Occipital lobe (tissue), 3 donors: Measurements from ENCODE around the gene ARHGAP11A. TPM values are rescaled to one million over a fixed set of nuclear protein-coding genes. Genes with fewer than 3 reads are reported as not detected.

Experiments used
- DNase-seq: peaks from one replicate; lab custom pipeline; 2025; lab: John Stamatoyannopoulos, UW
- small RNA-seq: library from RNA; depleted of rRNA; stranded (forward); fragments of <200 nt; gene quantifications from one replicate; pipeline ENCODE3, GENCODE V24; 2014
- total RNA-seq: library from RNA; depleted of rRNA; stranded (reverse); fragments of >200 nt; gene quantifications from one replicate; pipeline ENCODE4 v1.2.3, GENCODE V29; 2014

ARHGAP11A gene
- total RNA-seq, 1 donor from 2014 or later, result 12.6 TPM

DNA sequence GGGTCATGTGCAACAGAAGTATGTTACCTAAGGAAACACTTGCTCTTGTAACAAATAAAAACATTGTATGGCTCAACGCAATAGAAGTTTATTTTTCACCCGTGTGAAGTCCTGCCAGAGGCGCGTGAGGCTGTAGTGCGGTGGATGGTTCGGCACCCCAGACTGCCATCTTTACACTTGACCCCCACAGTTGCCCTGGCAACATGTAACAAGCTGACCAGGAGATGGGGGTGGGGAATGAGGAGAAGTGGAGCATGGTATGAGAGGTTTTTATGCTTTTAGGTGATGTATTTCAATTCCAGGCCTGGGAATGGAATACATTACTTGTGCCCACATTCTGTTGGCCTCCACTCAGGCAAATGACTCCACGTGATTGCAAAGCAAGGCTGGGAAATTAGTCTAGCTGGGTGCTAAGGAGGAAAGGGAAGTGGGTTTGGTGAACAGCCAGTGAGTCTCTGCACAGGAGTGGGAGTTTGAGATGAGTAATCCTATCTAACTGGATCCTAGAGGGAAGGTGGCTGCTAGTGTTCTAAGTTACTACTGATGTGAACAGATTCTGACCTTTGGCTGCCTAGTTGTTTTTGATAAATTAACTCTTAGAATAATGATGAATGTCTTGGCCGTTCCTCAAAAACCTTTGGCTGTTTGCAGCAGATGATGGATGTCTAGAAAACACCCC is 68.7 kb downstream of the ARHGAP11A start:
- peak; percentile 40 for DNase-seq

DNA sequence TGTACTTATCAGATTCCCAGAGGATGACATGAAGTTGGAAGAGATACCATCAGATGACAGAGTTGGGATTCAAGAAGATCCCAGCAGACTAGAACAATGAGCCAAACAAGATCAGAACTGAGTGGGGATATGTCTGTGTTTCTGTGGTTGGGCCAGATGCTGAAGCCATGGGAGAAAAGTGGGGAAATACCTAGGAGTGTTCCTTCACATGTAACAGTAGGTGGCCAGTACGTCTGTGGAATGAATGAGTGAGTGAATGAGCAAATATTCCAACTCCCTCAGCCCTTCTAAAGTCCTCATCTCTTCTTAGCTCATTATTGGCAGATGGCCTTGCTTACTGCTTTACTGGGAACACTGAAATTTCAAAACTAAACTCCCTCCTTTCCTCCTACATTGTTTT is 70.3 kb downstream of the ARHGAP11A start:
- no peak for DNase-seq

DNA sequence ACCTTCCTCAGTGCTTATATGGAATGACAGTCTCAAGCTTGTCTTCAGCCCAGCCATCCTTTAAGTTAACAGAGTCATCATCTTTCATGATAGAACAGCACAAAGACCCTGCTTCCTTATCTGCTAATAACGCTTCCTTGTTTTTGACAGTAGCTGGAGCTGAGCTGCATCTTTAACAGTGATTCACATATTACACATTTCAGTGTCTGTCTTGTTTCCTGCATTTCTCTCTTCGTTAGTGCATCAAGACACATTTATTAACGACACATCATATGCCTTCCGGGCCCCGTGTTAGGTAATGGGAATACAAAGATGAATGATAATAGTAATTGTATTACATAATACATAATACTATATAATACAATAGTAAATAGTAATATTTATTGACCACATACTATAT is 72.3 kb downstream of the ARHGAP11A start:
- no peak for DNase-seq

GRCh38 chr15:32688151-32688639 is 72.9 kb downstream of the ARHGAP11A start:
- no peak for DNase-seq

Small RNA genes lying within 50 kb of the gene (small RNA-seq; reads per million reads assigned to genes)
- gene RN7SL286P, result not detected

Other genes with a start within 250 kb of the ARHGAP11A start
- 0.62 TPM for gene GOLGA8K, start 212.2 kb upstream of the ARHGAP11A start, total RNA-seq
- gene GOLGA8O, start 159.9 kb upstream of the ARHGAP11A start, total RNA-seq, result not detected
- gene GOLGA8N, start 22.0 kb upstream of the ARHGAP11A start, total RNA-seq, result 1.4 TPM
- 124 TPM for gene SCG5, start 26.2 kb downstream of the ARHGAP11A start, total RNA-seq
- 3.4 TPM for gene GREM1, start 102.5 kb downstream of the ARHGAP11A start, total RNA-seq